K562 (cell line): ENCODE data around the gene RREB1. TPM values are rescaled to one million over a fixed set of nuclear protein-coding genes. Genes with fewer than 3 reads are reported as not detected.

Experiments used
- C11orf30 ChIP-seq: fragments of 450-650 bp; IDR thresholded peaks from 2 replicates; pipeline ENCODE4 v1.6.1; 2016; ENCODE audit warnings: low read depth, mild to moderate bottlenecking
- CREB1 ChIP-seq, 2 experiments: sonication (generic) in 1 of 2; formaldehyde crosslinking in 1 of 2; IDR thresholded peaks; 2 replicates each; pipeline versions ENCODE4 v1.6.1 to v1.8.0; 2012 to 2022; ENCODE audit warnings: inconsistent platforms in 1 of 2, mild to moderate bottlenecking in 1 of 2, missing genetic modification reagents in 1 of 2, moderate library complexity in 1 of 2
- ESRRA ChIP-seq: fragments of 450-650 bp; IDR thresholded peaks from 2 replicates; pipeline ENCODE4 v1.6.1; 2014; ENCODE audit warnings: low read depth, mild to moderate bottlenecking, moderate library complexity, borderline replicate concordance
- HDAC6 ChIP-seq: IDR thresholded peaks from 2 replicates; pipeline ENCODE4 v1.6.1; 2012; ENCODE audit warnings: low read depth, mild to moderate bottlenecking, control low read depth, inconsistent platforms, low read length, moderate library complexity
- HDGF ChIP-seq: fragments of 450-650 bp; IDR thresholded peaks from 2 replicates; pipeline ENCODE4 v1.6.1; 2016
- HMGN3 ChIP-seq: IDR thresholded peaks from 2 replicates; pipeline ENCODE4 v1.6.1; 2011; ENCODE audit warnings: borderline replicate concordance, low read depth, mild to moderate bottlenecking, mixed read lengths, low read length; ENCODE audit not compliant: insufficient read length; ENCODE audit errors: extremely low read depth
- HSF4 ChIP-seq: fragments of 250-450 bp; sonication (Bioruptor Pico); IDR thresholded peaks from 2 replicates; pipeline ENCODE4 v2.1.2; 2022; ENCODE audit warnings: mild to moderate bottlenecking, moderate library complexity, borderline replicate concordance
- ILK ChIP-seq: fragments of 450-650 bp; IDR thresholded peaks from 2 replicates; pipeline ENCODE4 v1.6.1; 2016; ENCODE audit warnings: missing genetic modification characterization, low read depth, mild to moderate bottlenecking, missing compliant biosample characterization, moderate library complexity, borderline replicate concordance
- NR2C2 ChIP-seq, 2 experiments: fragments of 200-800 bp in 1 of 2; sonication (Bioruptor generic) in 1 of 2; sonication (generic) in 1 of 2; formaldehyde crosslinking in 1 of 2; IDR thresholded peaks; 2 replicates each; pipeline versions ENCODE4 v1.6.1 to v1.8.0; 2016 to 2022; ENCODE audit warnings: mild to moderate bottlenecking in 1 of 2, missing compliant biosample characterization in 1 of 2, missing genetic modification characterization in 1 of 2, missing genetic modification reagents in 1 of 2
- NRF1 ChIP-seq, 2 experiments: fragments of 450-650 bp; IDR thresholded peaks in 1 of 2; conservative IDR thresholded peaks in 1 of 2; 2 replicates each; pipeline ENCODE4 v1.6.1; 2014; ENCODE audit warnings: mild to moderate bottlenecking in 2 of 2
- OTX1 ChIP-seq: fragments of 450-650 bp; formaldehyde crosslinking; IDR thresholded peaks from 2 replicates; pipeline ENCODE4 v1.4.0; 2022; ENCODE audit warnings: mild to moderate bottlenecking
- PCBP1 ChIP-seq: fragments of 200-400 bp; formaldehyde crosslinking; IDR thresholded peaks from 2 replicates; pipeline ENCODE4 v1.6.1; 2018; ENCODE audit warnings: mild to moderate bottlenecking, low read depth, low read length; ENCODE audit not compliant: poor library complexity, severe bottlenecking
- RBFOX2 ChIP-seq: fragments of 200-400 bp; formaldehyde crosslinking; IDR thresholded peaks from 2 replicates; pipeline ENCODE4 v1.6.1; 2017; ENCODE audit warnings: low read depth, mild to moderate bottlenecking, low read length, moderate library complexity
- SMARCA5 ChIP-seq: fragments of 450-650 bp; IDR thresholded peaks from 2 replicates; pipeline ENCODE4 v1.6.1; 2016
- THRA ChIP-seq: fragments of 450-650 bp; IDR thresholded peaks from 2 replicates; pipeline ENCODE4 v1.6.1; 2017; ENCODE audit warnings: mild to moderate bottlenecking, moderate library complexity
- XRCC5 ChIP-seq: fragments of 200-400 bp; formaldehyde crosslinking; IDR thresholded peaks from 2 replicates; pipeline ENCODE4 v1.6.1; 2017; ENCODE audit warnings: low read depth, mild to moderate bottlenecking, low read length
- polyA plus RNA-seq, 8 experiments: library from polyadenylated mRNA; depleted of rRNA in 4 of 8; stranded (reverse) in 5 of 8; unstranded in 3 of 8; fragments of >200 nt; fragmentation: Nextera tagmentation in 2 of 8; fragmentation: Illumina TruSeq in 1 of 8; extraction: Ambion mirVana in 2 of 8; extraction: Trizol in 1 of 8; gene quantifications; 2 replicates each; pipeline versions ENCODE4 v1.2.1 to v1.2.3, GENCODE V29; 2011 to 2014; ENCODE audit warnings: inconsistent platforms in 1 of 8, missing spikeins in 1 of 8
- total RNA-seq, 7 experiments: library from RNA; depleted of rRNA in 6 of 7; stranded (reverse); fragments of >200 nt in 6 of 7; fragmentation: Illumina TruSeq in 2 of 7; extraction: Trizol in 2 of 7; gene quantifications; 2 replicates each; pipeline versions ENCODE4 v1.2.1 to v1.2.3, GENCODE V29; 2011 to 2021; ENCODE audit warnings: low replicate concordance in 1 of 7
- TF ChIP-seq, protein P1 (sequence below): fragments of 450-650 bp; IDR thresholded peaks from one replicate; pipeline ENCODE4 v1.6.1; 2018; ENCODE audit warnings: mild to moderate bottlenecking, moderate library complexity; ENCODE audit not compliant: partially characterized antibody
- TF ChIP-seq, protein P2 (sequence below): fragments of 450-650 bp; IDR thresholded peaks from 2 replicates; pipeline ENCODE4 v1.7.0; 2016; ENCODE audit warnings: borderline replicate concordance
- TF ChIP-seq, protein P3 (sequence below), 3 experiments: fragments of 200-800 bp in 1 of 3; sonication (Bioruptor generic) in 1 of 3; sonication (generic) in 1 of 3; formaldehyde crosslinking in 1 of 3; IDR thresholded peaks; 2 replicates each; pipeline versions ENCODE4 v1.6.1 to v1.8.0; 2016 to 2022; ENCODE audit warnings: mild to moderate bottlenecking in 2 of 3, missing compliant biosample characterization in 2 of 3, missing genetic modification characterization in 2 of 3, missing genetic modification reagents in 1 of 3

RREB1 gene
- total and polyA plus RNA-seq, 9 of the 15 experiments (the other 6 are each of a cell fraction or from before 2014, with no cell fraction given), result 3.3 to 64.2 (median 19.3) TPM

DNA sequence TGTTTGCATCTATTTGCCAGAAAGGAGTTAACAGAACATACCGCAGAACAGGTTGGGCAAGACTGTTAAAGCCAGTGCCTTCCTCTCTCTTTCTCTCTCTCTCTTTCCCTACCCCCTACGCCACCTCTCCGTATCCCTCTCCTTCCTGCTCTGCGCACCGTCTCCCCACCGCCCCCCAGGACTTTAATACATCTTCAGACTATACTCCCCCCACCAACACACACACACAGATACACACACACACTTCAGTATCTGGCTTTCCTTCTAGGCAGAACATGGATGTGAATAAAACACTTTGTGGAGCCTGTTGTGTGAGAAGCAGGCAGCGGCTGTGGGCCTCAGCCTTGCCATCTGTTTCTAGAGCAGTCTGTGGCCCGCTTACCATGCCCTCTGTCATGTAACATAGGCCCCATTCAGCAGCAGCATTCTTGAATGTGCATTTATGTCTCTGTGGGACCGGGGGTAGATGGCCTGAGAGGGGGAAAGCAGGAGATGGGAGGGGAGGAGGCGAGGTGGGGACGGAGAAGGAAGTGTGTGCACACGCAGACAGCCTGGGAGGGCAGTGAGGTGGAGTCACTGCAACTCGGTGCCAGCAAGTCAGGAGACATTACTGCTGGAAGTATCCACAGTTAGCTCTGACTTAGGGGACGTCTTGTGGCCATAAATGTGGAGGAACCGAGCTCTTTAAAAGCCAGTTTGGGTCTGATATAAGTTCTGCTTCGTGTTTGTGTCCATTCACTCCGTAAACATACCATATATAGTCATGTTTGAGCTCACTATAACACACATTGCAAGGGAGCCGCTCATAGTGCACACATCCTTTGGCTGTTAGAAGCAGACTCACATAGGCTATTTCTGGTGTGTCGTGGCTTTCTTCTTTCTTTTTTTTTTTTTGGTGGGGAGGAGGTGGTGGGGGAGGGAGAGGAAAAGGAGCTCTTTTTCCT is 38.4 kb downstream of the RREB1 start (continued):
- TF ChIP-seq, protein P1, sequence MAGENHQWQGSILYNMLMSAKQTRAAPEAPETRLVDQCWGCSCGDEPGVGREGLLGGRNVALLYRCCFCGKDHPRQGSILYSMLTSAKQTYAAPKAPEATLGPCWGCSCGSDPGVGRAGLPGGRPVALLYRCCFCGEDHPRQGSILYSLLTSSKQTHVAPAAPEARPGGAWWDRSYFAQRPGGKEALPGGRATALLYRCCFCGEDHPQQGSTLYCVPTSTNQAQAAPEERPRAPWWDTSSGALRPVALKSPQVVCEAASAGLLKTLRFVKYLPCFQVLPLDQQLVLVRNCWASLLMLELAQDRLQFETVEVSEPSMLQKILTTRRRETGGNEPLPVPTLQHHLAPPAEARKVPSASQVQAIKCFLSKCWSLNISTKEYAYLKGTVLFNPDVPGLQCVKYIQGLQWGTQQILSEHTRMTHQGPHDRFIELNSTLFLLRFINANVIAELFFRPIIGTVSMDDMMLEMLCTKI, result no peak
- no peak for TF ChIP-seq HSF4 (CRISPR knock-in tag)
- no peak for TF ChIP-seq PCBP1
- 0 out of 2 replicates have a peak, but pooled peaks have one; percentile 15 for TF ChIP-seq SMARCA5
- no peak for TF ChIP-seq THRA
- TF ChIP-seq NRF1 (conservative IDR thresholded peaks at IDR 0.05 in 1 of 2, IDR thresholded peaks at IDR 0.05 in 1 of 2), result peak; percentile 33 to 46; a peak in 2 of 4 replicates
- TF ChIP-seq HMGN3, result no peak
- no peak for TF ChIP-seq HDAC6
- peak; percentile 93 for TF ChIP-seq HDGF
- TF ChIP-seq CREB1 (IDR thresholded peaks at IDR 0.05), result no peak
- TF ChIP-seq CREB1 (CRISPR knock-in tag; IDR thresholded peaks at IDR 0.05), result peak; percentile 9; the same call in 1 of the 2 replicates
- no peak for TF ChIP-seq XRCC5
- TF ChIP-seq, protein P2, sequence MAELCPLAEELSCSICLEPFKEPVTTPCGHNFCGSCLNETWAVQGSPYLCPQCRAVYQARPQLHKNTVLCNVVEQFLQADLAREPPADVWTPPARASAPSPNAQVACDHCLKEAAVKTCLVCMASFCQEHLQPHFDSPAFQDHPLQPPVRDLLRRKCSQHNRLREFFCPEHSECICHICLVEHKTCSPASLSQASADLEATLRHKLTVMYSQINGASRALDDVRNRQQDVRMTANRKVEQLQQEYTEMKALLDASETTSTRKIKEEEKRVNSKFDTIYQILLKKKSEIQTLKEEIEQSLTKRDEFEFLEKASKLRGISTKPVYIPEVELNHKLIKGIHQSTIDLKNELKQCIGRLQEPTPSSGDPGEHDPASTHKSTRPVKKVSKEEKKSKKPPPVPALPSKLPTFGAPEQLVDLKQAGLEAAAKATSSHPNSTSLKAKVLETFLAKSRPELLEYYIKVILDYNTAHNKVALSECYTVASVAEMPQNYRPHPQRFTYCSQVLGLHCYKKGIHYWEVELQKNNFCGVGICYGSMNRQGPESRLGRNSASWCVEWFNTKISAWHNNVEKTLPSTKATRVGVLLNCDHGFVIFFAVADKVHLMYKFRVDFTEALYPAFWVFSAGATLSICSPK, result no peak
- TF ChIP-seq C11orf30, result no peak
- TF ChIP-seq, protein P3, sequence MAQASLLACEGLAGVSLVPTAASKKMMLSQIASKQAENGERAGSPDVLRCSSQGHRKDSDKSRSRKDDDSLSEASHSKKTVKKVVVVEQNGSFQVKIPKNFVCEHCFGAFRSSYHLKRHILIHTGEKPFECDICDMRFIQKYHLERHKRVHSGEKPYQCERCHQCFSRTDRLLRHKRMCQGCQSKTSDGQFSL (CRISPR knock-in tag; IDR thresholded peaks at IDR 0.05), result no peak; the same call in 1 of the 2 replicates
- TF ChIP-seq, protein P3 (tag; IDR thresholded peaks at IDR 0.05), result 0 out of 4 replicates have a peak, but pooled peaks of 1 of the 2 experiments have one; percentile 33
- TF ChIP-seq RBFOX2, result 0 out of 2 replicates have a peak, but pooled peaks have one; percentile 9
- TF ChIP-seq ILK (tag), result no peak
- TF ChIP-seq OTX1 (CRISPR knock-in tag), result peak; percentile 21; the same call in 1 of the 2 replicates
- no peak for TF ChIP-seq ESRRA
- TF ChIP-seq NR2C2 (CRISPR knock-in tag; IDR thresholded peaks at IDR 0.05), result 0 out of 2 replicates have a peak, but pooled peaks have one; percentile 19
- TF ChIP-seq NR2C2 (tag; IDR thresholded peaks at IDR 0.05), result no peak; the same call in 1 of the 2 replicates
